ENCODE measurements around the gene FGF18.
A peak's percentile ranks its signal among the peaks of the same experiment; 100 is the strongest.
"Not testable (repeated sequence)": the region's sequence is repeated elsewhere in the genome, so short reads cannot be mapped to it uniquely, and the experiment has no call there.

FGF18 gene

DNA sequence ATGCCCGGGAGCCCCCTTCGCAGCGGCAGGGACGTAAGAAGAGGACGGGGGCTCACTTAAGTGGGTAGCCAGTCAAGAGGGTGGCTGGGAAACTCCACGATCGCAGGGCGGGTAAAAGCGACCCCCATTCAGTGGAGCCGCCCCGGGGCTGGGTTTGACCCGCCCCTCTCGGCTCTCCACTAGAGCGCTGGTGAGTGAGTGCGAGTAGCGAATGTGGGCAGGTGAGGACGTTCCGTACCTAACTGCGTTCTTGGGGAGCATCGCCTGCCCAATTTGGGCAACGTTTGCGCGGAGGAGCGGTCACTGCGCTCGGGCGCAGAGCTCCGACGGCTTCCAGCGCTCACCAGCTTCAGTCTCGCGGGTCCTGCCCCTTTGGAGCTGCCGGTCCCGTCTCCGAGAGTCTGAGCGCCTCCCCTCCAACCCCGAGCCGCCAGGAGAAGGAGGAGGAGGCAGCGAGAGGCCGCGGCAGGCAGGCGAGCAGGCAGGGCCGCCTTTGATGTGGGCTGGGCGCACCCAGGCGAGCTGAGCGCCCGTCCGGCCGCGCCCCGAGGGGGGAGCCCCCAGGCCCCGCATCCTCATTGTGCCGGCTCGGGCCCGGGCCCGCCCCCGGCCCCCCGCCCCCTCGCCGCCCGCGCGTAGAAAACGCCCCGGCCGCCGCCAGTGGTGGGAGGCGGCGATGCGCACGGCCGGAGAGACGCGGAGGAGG, at the start of gene FGF18:
Gene FGF18 (plus strand): TSS at position 666 of the 706 bp plus-strand sequence. CDS start 553 bp downstream, outside the sequence.
- peak; percentile 40 for DNase-seq

DNA sequence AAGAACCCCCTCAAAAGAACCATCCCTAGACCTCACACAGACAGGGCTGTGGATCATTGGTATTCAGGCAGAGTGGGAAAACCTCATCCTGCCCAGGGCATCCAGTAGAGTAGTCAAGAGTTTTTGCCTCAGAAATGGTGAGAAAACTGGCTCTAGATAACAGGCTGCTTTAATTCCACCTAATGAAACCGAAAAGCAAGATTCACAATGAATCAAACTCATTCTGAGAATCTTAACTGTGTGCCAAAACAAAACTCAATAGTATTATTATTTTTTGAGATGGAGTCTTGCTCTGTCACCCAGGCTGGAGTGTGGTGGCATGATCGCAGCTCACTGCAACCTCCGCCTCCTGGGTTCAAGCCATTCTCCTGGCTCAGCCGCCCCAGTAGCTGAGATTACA, 49.5 kb upstream of the FGF18 start:
- DNase-seq, result no peak

- DNase-seq, result not testable (repeated sequence)
These were observed 48.6 kb upstream of the FGF18 start for GRCh38 chr5:171370881-171371280.

DNA sequence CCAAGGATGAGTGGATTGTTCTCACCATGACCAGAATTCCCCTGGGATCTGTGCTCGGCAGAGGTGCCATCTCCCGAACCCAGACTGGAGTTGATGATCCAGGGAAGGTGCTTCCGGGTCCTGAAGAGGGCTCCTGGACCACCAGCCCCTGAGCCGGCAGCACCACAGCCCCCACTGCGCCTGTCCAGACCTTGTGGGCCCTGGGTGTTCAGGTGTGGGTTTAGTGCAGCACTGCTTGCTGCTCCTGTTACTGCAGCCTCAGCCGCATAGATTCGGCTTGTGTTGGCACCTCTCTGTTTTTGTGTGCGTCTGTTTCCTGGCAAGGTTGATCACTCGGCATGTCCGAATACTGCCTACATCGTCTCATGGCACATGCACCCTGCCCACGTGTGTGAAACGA, 48.1 kb upstream of the FGF18 start:
- no peak for DNase-seq

GRCh38 chr5:171379961-171380360, 39.5 kb upstream of the FGF18 start:
- no peak for DNase-seq

GRCh38 chr5:171384416-171384815, 35.0 kb upstream of the FGF18 start:
- not testable (repeated sequence) for DNase-seq

GRCh38 chr5:171384999-171385398, 34.4 kb upstream of the FGF18 start:
- DNase-seq, result not testable (repeated sequence)

DNA sequence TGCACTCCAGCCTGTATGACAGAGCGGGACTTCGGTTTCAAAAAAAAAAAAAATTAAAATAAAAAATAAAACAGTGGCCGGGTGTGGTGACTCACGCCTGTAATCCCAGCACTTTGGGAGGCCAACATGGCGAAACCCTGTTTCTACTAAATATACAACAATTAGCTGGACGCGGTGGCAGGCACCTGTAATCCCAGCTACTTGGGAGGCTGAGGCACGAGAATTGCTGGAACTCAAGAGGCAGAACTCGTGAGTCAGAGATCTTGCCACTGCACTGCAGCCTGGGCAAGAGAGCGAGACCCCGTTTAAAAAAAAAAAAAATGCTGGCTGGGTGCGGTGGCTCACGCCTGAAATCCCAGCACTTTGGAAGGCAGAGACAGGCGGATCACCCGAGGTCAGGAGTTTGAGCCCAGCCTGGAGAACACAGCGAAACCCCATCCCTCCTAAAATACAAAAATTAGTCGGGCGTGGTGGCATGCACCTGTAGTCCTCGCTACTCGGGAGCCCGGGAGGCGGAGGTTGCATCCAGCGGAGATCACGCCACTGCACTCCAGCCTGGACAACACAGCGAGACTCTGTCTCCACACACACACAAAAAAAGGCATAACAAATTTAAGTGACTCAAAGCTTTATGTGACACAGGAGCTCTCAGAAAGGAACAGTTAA, 33.3 kb upstream of the FGF18 start:
- DNase-seq, result no peak

GRCh38 chr5:171386861-171387344, 32.5 kb upstream of the FGF18 start:
- DNase-seq, result no peak

DNA sequence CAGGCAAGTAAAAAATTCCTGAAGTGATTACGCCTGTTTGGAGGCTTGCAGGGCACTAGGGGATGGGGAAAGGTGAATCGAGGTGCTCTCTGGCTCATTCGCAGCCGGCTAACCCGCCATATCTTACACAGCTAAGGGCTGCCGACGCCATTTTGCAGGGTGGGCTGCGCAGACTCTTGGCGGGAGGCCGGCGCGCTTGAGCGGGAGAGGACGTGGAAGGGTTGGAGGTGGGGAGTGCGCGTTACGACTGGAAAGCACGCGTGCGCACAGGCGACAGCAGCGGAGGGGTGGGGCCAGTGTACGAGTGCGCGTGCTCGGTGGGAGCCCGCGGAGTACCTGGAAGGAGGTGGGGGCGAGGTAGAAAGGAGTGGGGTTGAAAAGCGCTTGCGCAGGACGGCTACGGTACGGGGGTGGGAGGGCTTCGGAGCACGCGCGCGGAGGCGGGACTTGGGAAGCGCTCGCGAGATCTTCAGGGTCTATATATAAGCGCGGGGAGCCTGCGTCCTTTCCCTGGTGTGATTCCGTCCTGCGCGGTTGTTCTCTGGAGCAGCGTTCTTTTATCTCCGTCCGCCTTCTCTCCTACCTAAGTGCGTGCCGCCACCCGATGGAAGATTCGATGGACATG, 32.0 kb upstream of the FGF18 start, which contains the start of gene NPM1:
Gene NPM1 (plus strand): TSS at position 505 of the 625 bp plus-strand sequence. CDS start 100 bp downstream, at position 605.
- peak; percentile 97 for DNase-seq

GRCh38 chr5:171387970-171388815, 31.3 kb upstream of the FGF18 start:
- peak; percentile 87 for DNase-seq

- peak; percentile 62 for DNase-seq
These were observed 30.7 kb upstream of the FGF18 start for GRCh38 chr5:171388816-171389168.

DNA sequence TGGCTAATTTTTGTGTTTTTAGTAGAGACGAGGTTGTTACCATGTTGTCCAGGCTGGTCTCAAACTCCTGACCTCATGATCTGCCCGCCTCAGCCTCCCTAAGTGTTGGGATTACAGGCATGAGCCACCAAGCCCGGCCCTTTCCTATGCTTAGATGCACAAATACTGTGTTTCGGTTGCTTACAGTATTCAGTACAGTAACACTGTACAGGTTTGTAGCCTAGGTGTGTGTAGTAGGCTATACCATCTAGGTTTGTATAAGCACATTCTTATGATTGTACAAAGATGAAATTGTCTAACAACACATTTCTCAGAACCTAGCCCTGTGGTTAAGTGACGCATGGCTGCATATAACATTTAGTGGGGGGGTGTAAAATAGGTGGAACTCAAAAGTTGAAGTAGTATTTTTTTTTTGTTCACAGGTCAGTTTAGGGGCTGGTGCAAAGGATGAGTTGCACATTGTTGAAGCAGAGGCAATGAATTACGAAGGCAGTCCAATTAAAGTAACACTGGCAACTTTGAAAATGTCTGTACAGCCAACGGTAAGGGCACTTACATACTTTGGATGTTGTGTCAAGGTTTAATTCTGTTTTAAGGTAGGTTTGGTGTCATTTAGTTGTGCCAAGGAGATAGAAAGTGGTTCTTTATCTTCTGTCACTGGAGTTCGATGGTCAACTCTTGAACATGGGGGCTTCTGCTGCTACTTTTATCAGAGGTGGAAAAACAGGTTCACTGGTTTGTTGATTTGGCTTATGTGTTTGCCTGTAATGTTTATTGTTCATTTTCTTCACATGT, 28.4 kb upstream of the FGF18 start:
- no peak for DNase-seq

- DNase-seq, result no peak
These were observed 27.4 kb upstream of the FGF18 start for GRCh38 chr5:171391996-171392577.

DNA sequence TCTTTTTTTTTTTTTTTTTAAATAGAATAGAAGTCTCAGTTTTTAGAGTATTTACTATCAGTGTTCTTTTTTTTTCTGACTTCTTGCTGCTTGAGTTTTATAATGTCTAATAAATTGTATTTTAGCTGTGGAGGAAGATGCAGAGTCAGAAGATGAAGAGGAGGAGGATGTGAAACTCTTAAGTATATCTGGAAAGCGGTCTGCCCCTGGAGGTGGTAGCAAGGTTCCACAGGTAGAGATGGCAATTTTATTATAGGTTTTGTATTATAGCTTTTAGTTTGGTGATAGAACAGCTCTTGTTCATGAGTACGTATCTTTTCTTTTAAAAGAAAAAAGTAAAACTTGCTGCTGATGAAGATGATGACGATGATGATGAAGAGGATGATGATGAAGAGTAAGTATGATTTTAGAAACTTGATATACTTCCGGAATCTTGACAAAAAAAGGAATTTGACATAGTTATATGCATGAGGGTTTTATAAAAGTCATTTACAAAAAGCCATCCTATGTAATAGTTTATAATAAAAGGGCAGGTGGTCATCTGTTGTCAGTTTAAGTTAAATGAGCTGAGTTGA, 26.8 kb upstream of the FGF18 start:
- no peak for DNase-seq

DNA sequence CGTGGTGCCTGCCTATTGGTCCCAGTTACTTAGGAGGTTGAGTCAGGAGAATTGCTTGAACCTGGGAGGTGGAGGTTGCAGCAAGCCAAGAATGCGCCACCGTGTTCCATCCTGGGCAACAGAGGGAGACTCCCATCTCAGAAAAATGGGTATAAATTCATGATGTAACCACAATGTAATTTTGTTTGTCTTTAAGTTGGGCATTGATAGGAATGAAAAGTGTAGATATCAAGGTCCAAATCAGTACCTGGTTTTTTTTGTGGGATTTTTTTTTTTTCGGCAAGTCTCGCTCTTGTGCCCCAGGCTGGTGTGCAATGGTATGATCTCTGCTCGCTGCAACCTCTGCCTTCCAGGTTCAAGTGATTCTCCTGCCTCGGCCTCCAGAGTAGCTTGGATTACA, 24.4 kb upstream of the FGF18 start:
- no peak for DNase-seq

DNA sequence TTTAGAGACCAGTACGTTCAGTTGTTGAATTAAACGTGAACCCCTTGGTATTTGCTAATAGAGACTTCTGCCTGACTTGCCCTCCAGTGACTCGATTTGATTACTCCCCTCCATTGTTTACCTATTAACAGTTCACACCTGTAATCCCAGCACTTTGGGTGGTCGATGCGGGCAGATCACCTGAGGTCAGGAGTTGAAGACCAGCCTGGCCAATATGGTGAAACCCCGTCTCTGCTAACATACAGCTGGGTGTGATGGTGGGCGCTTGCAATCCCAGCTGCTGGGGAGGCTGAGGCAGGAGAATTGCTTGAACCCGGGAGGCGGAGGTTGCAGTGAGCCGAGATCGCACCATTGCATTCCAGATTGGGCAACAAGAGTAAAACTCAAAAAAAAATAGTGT, 22.9 kb upstream of the FGF18 start:
- not testable (repeated sequence) for DNase-seq

DNA sequence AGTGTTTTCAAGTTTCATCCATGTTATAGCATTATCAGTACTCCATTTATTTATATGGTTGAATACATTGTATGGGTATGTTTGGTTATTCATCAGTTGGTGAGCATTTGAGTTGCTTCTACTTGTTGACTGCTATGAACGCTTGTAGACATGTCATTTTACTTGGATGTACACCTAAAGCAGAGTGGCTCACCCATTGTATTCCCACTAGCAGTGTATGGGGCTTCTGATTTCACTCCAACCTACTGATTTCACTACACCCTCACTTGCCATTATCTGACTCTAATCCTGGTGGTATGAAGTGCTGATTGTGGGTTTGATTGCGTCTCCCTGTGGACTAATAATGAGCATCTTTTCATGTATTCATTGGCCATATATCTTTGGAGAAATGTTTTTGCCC, 22.3 kb upstream of the FGF18 start:
- DNase-seq, result no peak

DNA sequence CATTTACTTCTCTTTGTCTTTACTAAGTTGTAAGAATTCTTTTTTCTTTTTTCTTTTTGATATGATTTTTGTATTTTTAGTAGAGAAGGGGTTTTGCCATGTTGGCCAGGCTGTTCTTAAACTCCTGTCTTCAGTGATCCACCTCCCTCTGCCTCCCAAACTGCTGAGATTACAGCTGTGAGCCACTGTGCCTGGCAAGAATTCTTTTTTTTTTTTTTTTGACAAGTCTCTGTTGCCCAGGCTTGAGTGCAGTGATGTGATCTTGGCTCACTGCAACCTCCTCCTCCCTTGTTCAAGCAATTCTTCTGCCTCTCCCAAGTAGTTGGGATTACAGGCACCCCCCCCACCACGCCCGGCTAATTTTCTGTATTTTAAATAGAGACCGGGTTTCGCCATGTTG, 21.8 kb upstream of the FGF18 start:
- DNase-seq, result no peak

DNA sequence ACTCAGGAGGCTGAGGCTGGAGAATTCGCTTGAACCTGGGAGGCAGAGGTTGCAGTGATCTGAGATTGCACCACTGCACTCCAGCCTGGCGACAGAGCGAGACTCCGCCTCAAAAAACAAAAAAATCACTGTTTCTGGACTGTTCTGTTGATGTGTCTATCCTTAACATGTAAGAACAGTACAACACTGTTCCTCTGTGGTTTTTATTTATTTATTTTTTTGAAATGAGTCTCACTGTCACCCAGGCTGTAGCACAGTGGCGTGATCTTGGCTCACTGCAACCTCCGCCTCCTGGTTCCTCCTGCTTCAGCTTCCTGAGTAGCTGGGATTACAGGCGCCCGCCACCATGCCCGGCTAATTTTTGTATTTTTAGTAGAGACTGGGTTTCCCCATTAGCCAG, 20.8 kb upstream of the FGF18 start:
- not testable (repeated sequence) for DNase-seq

DNA sequence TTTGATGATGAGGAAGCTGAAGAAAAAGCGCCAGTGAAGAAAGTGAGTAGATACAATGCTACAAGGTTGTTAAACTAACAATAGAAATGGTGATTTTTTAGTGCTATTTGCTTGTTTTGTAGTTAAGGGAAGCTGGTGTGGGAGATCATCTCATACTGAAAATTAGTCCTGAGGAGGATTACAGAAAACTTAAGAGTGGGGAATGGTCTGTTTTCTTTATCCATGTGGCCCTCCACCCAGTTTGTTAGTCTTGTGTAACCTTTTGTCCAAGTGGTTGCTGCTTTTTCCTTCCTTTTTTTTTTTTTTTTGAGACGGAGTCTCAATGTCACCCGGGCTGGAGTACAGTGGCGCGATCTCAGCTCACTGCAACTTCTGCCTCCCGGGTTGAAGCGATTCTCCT, 19.3 kb upstream of the FGF18 start:
- no peak for DNase-seq

All from activated naive CD4-positive, alpha-beta T cell treated with Interleukin-2 at 50 U/mL for 16 hours (primary cell).